Stomach (tissue), 4 donors: Measurements from ENCODE around the gene CUEDC1.

Experiments
- CTCF ChIP-seq, 7 experiments: fragments of 450-650 bp in 4 of 7; fragments of 200-600 bp in 3 of 7; sonication (generic) in 3 of 7; IDR thresholded peaks; one replicate each; pipeline ENCODE4 v1.5.1; 2016 to 2019; ENCODE audit warnings: antibody characterized with exemption in 7 of 7, control low read depth in 2 of 7, mild to moderate bottlenecking in 1 of 7
- EP300 ChIP-seq: sonication (generic); formaldehyde crosslinking; IDR thresholded peaks from one replicate; pipeline ENCODE4 v1.6.1; 2017; ENCODE audit warnings: antibody characterized with exemption
- POLR2A ChIP-seq, 4 donors: fragments of 450-650 bp; IDR thresholded peaks; one replicate each; pipeline ENCODE4 v1.6.1; 2016; ENCODE audit warnings: antibody characterized with exemption in 4 of 4, control low read depth in 2 of 4, mild to moderate bottlenecking in 1 of 4, moderate library complexity in 1 of 4
- POLR2AphosphoS5 ChIP-seq, 3 donors: sonication (generic); formaldehyde crosslinking; IDR thresholded peaks; one replicate each; pipeline ENCODE4 v1.6.1; 2016; ENCODE audit warnings: antibody characterized with exemption in 3 of 3

DNA sequence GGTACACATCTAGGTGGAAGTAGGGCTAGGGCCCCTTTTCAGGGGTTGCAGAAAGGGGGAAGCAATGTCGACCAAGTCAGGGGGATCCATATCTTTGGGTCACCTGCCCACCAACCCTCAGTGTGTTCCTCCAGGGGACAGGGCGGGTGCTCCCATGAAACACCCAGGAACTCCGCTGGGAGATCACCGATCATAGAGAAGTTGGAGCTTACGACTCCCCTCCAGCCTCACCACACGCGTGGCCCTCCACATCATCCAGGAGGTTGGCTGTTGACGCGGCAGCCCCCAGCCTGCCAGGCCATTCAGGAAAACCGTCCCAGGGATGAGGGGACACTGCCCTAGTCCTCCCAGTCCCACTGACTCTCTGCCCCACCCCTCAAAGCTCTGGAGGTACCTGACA, 88.1 kb downstream of the CUEDC1 start:
- TF ChIP-seq CTCF (IDR thresholded peaks at IDR 0.05) (no peak), POLR2A (IDR thresholded peaks at IDR 0.05) (no peak), EP300 (no peak), POLR2AphosphoS5 (IDR thresholded peaks at IDR 0.05) (no peak)
